Omental fat pad (tissue), 4 donors: ENCODE measurements around the gene RPL6. TPM values are rescaled to one million over a fixed set of nuclear protein-coding genes. Genes with fewer than 3 reads are reported as not detected.

Experiments
- ATAC-seq: fragments of 150-250 bp; one replicate; pipeline ENCODE4 v1.9.1; 2016; ENCODE audit warnings: mild to moderate bottlenecking, moderate library complexity; ENCODE audit not compliant: low FRiP score
- DNase-seq: peaks from one replicate; pipeline ENCODE4 v3.0.0-alpha.2; 2019; ENCODE audit warnings: low spot score
- total RNA-seq, 4 donors: library from RNA; depleted of rRNA; stranded (reverse); fragments of >200 nt; gene quantifications; one replicate each; pipeline ENCODE4 v1.1.0, GENCODE V29; 2016
- TF ChIP-seq, protein P1 (sequence below), 3 donors: fragments of 450-650 bp; IDR thresholded peaks; one replicate each; pipeline ENCODE4 v1.5.1; 2016 to 2017; ENCODE audit warnings: antibody characterized with exemption in 3 of 3, mild to moderate bottlenecking in 3 of 3, moderate library complexity in 2 of 3

The RPL6 gene
- total RNA-seq, 4 donors from 2014 or later: 1,425 to 1,649 (median 1,557) TPM

GRCh38 chr12:112357214-112357613, 52.2 kb downstream of the RPL6 start:
- no peak for DNase-seq
- ATAC-seq: no peak

More at GRCh38 chr12:112357214-112357613, 52.2 kb downstream of the RPL6 start:
- TF ChIP-seq, protein P1, sequence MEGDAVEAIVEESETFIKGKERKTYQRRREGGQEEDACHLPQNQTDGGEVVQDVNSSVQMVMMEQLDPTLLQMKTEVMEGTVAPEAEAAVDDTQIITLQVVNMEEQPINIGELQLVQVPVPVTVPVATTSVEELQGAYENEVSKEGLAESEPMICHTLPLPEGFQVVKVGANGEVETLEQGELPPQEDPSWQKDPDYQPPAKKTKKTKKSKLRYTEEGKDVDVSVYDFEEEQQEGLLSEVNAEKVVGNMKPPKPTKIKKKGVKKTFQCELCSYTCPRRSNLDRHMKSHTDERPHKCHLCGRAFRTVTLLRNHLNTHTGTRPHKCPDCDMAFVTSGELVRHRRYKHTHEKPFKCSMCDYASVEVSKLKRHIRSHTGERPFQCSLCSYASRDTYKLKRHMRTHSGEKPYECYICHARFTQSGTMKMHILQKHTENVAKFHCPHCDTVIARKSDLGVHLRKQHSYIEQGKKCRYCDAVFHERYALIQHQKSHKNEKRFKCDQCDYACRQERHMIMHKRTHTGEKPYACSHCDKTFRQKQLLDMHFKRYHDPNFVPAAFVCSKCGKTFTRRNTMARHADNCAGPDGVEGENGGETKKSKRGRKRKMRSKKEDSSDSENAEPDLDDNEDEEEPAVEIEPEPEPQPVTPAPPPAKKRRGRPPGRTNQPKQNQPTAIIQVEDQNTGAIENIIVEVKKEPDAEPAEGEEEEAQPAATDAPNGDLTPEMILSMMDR (IDR thresholded peaks at IDR 0.05): no peak

Other genes with a start within 250 kb of the RPL6 start
- gene HECTD4, start 27.2 kb downstream of the RPL6 start, total RNA-seq: 10 to 100 TPM; 26.6 to 47.1 (median 33.2) TPM
- gene PTPN11, start 9.3 kb upstream of the RPL6 start, total RNA-seq: 100 to 1,000 TPM in 3 of 4 donors, 10 to 100 TPM in 1; 98.0 to 134 (median 122) TPM